NCI-H187 (cell line): ENCODE results near the gene SIL1.
"Not testable (repeated sequence)": the region's sequence is repeated elsewhere in the genome, so short reads cannot be mapped to it uniquely, and the experiment has no call there.

Experiments
- DNase-seq, 2 experiments: peaks; one replicate each; lab custom pipeline; 2025; lab: John Stamatoyannopoulos, UW

Gene SIL1

DNA sequence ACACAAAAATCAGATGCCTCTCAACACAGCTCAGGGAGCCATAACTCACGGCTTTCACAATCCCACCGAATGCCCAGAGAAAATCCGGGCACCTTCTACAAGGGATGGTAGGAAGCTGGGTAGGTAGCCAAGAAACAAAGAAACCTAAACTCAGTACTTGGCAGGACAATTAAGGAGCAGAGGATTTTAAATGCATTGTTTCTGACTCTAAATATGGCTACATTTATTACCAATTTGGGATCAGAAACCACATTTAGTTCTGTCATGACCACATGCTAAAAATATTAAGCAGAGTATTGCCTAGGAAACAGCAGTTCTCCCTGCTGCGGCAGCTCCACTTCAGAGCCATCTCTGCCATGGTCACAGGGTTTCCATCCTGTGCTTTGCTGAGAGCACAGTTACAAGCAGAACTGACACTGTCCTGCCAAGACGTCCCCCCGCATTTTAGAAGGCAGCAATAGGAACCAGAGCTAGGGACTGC is 57.5 kb downstream of the SIL1 start:
- DNase-seq = no peak

DNA sequence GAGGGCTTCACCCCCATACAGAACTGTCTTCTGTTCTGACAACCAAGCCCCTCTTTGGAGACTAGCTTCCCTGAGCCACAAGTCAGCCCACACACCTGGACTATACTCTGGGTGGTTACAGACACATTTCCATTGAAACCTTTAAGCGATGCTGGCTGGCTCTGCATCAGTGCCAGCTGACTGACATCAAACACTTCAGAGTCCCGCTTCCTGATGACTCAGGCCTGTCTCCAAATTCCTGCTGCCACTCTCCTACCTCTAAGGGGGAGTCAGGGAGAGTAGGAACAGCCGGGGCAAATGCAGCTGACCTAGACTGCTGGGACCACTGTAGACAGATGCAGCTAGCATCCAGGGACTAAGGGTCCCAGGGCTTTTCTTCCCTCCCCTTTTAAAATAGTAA is 59.4 kb downstream of the SIL1 start:
- DNase-seq = peak; percentile 43 to 73

DNA sequence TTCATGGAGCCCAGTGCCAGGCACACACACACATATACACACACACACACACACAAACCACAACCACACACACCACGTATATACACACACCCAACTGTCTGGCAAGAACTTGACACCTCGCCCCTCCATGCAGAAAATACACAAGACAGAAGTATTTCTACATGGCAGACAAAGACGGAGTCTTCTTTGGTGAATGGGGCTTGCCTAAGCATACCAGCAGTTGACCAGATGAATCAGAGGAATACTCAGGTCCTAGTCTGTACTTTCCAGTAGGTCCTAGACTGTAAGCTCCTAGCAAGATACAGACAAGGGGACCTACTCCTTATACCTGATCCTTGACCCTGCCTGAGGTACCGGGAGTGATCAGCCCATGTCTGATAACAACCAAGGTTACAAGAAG is 60.1 kb downstream of the SIL1 start:
- DNase-seq = no peak

DNA sequence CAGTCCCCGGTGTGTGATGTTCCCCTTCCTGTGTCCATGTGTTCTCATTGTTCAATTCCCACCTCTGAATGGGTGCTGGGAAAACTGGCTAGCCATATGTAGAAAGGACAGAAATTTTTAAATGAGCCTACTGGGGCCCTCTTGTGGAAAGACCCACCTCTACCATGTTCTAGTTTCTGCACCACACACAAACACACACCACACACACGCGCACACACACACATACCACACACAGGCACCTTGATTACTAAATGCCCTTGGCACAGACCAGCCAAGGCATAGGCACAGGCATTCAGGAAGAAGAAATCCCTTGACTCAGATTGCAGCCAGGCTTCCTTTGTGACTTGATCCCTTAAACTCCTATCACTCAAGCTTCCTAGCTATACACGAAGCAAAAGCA is 60.5 kb downstream of the SIL1 start:
- DNase-seq = peak; percentile 34 to 47

DNA sequence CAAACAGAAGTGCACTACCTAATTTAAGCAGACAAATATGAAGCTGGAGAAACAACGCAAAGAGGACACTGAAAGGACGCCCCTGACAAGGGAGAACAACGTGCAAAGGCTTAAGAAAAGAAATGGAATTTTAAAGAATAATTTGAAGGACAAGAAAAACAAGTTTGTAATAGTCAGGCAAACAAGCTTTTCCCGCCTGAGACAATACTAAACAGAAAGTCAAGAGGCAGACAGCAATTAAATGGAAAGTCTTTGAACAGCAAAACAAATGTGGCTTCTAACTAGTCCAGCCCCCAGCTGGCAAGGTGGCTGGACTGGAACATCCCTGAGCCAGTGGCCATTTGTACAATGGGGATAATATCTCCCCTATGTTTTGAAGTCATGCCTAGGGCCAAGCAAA is 63.3 kb downstream of the SIL1 start:
- no peak for DNase-seq

DNA sequence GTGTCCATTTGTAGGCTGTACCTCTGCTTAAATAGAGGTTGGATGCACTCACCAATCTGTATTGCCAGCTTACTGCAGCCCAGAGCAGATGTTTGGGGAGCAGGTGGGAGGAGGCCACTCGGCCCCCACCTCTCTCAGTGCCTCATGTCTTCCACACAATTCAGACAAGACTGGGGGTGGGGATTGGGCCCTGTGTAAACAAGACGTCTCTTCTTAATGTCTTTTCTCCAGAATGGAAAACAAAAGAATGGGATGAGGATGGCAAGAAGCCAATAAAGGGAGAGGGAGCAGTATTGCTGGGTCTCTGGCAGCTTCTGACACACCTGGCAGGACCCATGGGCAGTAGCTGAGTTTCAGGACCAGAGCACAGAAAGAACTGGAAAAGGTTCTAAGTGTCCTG is 64.9 kb downstream of the SIL1 start:
- DNase-seq = peak; percentile 79 to 87

DNA sequence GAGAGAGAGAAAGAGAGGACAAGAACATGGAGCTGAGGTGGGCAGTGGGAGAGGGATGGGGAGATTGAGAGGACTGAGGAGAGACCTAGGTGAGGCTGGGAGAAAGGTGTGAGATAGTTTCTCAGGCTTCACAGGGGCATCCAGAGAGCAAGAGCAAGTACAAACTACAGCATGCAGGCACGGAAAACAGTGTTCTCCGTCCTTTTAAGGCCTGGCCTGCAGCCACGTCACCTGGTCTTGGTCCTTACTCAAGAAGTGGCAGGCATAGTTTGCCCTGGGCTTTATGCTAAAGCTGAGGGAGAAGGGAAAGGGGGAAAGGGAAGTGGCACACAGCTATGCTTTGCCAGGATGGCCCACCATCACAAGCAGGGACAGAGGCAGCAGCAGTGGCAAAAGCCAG is 65.7 kb downstream of the SIL1 start:
- DNase-seq = no peak

DNA sequence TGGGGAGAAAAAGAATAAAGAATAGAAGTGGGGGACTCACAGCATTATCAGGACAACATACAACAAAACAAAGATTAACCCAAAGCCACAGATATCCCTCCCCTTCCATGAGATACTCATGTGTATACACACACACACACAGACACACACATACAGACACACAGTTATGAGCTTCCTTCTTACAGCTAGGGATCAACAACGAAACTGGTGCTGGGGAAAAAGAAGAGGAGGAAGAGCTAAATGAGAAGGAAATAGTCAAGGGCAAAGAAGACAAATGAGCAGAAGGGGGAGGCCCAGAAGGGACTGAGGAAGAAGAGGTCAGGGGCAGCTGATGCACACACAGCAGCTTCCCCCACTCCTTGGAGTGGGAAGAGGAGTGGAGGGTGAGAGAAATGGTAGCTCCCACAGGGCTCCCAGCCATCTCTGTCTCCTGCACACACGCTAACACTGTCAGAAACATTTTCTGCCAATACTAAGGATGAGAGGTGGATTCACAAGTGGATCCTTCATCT is 66.2 kb downstream of the SIL1 start:
- no peak for DNase-seq

DNA sequence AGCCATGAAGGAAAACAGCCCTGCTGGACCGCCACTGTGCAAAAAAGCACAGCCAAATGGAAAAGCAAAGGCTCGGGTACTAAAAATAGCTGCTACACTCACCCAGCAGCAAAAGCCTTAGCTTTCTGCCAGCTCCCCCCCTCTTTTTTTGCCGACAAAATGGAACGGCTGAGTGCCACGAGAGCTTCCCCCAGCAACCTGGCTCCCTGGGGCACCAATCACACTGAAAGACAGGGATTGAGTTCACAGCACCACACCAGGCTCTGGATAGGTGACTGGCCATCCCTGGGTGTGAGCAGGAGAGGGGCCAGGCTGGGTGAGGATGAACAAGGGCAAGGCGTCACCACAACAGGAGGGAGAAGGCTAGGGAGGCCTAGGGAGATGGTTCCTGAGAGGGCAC is 66.7 kb downstream of the SIL1 start:
- DNase-seq = peak; percentile 38 to 61

DNA sequence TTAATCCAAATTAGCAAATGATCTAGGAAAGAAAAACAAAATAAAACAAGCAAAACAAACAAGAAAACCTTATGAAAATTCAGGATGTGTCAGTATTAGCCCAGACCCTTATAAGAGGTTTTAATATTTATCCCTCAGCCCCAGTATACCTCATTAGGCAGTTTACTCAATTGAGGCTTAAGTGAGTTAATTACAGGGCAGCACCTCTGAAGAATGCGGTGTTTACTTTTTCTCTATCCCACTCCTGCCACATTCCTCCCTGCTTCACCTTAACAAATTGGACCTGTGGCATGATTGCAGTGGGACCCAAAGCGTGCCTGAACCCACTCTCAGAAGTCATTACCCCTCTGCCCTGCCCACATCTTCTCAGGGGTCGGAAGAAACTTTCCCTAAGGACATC is 67.1 kb downstream of the SIL1 start:
- DNase-seq = no peak

DNA sequence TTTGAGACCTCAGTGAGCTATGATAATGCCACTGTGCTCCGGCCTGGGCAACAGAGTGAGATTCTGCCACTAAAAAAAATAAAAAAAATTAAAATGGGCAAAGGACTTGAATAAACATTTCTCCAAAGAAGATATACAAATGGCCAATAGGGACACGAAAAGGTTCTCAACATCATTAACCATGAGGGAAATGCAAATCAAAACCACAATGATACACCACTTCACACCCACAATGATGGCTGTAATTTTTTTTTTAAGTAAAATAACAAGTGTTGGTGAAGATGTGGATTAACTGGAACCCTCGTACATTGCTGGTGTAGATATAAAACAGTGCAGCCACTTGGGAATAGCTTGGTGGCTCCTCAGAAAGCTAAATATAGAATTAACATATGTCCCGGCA is 68.0 kb downstream of the SIL1 start:
- no peak for DNase-seq

DNA sequence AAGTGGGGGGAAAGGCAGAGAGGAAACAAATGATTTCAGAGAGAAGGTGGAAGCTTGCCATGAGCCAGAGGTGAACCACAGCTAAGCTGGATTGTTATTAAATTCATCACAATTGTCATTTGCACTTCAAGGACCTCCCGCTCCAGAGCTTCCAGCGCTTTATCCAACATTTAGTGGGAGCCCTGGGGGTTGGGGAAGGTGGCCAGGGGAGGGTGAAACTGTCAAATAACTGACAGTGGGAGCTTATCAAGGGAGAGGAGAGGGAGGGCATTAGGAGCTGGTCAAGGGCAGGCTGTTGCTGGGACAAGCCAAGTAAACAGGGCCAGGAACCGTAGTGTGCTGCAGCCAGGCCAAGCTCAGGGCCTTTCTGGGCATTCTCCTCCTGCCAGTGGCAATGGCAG is 71.5 kb downstream of the SIL1 start:
- no peak for DNase-seq

DNA sequence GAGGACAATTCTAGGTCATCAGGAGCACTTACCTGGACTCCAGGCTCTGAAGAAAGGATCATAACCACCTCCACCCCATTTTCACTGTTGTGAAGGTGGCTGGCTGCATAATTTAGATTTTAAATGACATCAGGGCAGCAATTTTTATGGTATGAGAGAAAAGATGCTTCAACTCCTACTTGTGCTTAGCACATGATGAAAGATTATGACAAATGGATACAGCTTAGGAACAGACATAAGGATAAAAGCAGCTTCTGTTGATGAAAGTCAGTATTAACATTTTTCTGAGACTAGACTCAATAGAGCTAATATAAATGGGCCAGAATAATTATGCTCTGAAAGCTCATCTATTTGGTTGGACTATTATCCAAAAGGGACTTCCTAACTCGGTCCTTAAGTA is 72.2 kb downstream of the SIL1 start:
- no peak for DNase-seq

DNA sequence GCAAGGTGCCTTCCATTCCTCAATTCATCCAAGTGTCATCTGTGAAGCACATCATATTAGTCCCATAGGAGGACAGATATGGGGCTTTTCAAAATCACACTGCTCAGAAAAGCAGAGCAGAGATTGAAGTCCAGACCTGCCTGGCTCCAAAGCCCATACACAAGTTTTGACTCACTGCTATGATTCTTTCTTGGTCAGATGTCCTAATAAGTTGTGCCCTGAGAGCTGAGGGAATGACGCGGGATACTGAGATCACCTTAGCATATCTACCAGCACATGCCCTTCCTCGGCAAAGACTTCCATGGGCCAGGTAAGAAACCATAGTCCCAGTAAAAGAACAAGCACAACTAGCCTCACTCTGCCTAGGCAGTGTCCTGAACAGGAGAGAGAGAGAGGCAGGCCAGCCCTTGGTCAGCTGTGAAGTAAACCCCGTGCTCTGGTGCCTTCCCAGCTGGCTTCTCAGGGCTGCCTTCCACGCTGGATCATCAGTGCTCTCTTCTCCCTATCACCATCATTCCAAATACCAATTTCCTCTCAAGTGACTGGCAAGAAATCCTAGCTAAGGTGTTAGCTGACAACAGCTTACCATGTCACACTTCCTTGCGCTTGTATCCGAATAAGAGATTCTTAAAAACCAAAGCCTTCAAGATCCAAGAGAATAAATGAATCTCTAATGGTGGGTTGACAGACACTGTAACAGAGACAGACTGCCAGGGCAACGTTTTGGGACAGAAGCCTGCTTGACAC is 73.2 kb downstream of the SIL1 start:
- no peak for DNase-seq

DNA sequence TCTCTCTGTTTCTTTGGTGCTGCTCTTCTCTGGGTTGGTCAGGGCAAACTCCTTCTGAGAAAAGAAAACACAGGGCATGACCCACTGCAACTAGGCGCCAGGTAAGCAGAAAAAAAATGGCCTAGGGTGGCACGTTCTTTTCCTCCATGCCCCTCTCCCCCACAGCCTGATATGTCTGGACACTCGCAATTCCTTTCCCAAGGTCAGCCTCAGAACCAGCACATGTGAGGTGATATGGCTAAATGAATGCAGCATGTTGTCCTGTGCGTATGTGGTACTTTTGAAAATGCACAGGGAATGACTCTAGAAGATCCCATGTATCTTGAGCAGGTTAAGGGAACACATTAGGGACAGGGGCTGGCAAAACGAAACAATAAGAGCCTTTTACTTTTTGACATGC is 77.0 kb downstream of the SIL1 start:
- DNase-seq = no peak

DNA sequence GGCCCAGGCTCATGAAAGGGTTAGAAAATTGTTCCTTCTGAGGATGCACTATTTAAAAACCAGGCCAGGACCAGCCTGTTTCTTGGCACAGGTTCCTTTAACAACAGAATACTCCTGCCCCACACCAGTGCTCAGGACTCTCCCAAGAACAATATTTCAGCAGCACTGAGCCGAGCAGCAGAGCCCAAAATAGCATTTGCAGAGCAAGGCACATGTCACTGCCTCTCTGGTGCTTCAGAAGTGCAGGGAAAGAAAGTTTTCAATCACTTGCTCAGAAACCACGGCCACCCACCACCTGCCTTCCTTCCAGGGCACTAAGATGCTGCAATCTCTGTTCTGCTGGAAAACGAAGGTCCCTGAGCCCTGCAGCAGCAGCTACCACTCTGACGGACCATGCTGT is 77.6 kb downstream of the SIL1 start:
- DNase-seq = no peak

DNA sequence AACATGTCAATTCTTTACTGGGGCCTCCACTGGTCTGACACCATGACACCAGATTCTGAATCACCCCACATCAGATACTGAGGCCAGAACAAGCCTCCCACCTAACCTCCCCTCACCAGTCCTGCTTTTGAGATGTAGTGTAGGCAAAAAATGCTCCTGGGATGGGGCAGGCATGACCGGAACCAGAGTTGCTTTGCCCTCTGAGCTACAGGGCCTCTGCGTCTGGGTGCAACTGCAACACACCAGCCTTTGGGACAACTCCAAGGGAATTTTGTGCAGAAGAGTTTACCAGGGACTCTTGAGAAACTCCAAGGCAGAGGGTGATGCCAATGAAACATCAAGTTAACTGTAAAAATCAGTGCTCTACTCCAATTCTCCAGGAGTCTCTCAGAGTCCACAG is 79.4 kb downstream of the SIL1 start:
- DNase-seq = no peak

DNA sequence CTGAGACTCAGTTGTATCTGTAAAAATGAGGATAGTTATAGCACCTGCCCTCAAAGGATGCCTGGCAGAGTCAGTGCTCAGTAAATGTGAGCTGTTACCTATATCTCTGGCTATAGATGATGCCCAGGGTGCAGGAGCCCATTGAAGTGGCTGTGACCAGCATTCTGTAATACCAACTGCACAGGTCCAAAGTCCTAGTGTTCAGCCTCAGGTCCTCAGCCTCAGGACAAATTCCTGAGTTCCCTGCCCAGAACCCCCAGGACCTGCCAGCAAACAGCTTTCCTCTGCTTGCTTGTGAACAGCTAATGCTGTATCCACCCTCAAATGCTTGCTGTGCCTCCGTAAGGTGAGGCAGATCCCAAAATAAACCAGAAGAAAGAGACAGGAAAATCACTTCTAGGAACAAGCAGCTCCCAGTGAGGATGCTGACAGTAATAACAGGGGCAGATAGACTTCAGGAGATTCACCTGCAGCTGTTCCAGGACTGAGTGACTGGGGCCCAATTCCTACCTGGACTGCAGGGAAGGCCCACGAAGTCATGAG is 80.8 kb downstream of the SIL1 start:
- DNase-seq = no peak

DNA sequence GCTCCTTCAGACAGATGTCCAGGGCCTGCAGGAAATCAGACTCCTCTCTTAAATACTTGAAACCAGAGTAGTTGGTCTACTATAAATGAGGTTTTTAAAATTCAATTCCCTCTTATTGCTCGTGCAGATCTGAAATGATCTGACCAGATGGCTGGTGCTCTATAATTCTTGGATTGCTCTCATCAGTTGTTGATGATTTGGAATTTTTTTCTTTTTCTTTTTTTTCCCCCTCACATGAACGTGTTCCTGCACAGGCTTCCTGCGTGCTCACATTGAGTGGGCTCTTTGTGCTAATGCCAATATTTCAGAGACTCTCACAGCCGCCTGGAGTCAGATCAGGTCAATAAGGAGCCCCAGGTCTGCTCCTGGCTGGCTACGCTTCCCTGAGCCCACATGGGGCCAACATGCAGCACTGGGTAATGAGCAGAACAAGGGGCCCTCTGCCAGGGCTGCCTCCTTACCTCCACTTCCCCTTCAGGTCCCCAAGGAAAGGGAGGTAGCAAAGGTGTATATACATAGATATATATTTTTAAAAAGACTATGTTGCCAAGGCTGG is 82.0 kb downstream of the SIL1 start:
- peak in 1 of 2 experiments; percentile 47 for DNase-seq

DNA sequence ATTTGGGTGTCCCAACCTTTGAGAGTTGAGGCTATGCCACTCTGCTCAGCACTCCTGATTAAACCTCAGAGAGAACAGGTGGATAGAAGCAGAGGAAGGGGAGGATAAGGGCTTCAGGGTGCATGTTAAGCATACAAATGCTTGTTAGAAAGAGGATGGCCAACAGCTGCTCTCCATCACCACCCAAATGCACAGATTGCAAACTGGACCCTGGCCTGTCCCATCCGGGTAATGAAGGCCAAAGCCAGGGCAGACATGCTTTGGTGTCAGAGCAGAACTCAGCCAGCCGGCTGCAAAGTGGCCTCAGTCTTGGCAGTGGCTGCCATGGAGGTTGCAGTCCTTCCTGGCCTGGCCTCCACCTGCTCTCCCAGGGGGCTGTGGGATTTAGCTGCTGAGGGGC is 84.3 kb downstream of the SIL1 start:
- DNase-seq = no peak

DNA sequence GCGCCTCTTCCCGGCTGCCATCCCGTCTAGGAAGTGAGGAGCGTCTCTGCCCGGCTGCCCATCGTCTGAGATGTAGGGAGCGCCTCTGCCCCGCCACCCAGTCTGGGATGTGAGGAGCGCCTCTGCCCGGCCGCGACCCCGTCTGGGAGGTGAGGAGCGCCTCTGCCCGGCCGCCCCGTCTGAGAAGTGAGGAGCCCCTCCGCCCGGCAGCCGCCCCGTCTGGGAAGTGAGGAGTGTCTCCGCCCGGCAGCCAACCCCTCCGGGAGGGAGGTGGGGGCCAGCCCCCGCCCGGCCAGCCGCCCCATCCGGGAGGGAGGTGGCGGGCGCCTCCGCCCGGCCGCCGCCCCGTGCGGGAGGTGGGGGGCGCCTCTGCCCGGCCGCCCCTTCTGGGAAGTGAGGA is 85.8 kb downstream of the SIL1 start:
- DNase-seq = not testable (repeated sequence)

DNA sequence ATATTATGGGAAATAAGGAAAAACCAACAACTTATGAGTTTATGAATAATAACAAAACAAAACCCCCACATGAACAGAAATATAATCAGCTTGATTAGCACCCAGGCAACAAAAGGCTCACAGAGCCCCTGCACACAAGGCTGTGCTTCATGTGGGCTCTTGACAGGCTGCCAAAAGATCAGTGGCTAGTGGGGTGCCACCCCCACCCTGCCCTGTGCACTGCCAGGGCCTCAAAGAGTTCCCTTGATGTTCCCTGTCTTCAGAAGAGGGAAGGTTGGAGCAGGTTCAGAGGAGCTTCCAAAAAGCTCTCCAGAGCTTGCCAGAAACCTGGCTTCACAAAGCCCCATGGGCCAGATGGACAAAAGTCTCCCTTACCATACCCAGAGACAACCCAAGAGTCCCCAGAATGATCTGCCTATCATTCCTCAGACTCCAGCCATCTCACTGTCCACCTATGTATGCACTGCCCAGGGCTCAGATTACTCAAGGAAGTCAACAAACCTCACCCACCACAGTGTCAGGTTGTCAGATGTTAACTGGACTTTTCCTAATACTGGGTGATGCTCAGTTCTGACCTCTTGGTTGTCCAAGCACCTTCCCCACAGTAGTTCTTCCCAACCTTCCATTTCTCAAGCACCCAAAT is 87.5 kb downstream of the SIL1 start:
- DNase-seq = no peak
